ENCODE measurements around the gene SERPINA5.

Gene SERPINA5

DNA sequence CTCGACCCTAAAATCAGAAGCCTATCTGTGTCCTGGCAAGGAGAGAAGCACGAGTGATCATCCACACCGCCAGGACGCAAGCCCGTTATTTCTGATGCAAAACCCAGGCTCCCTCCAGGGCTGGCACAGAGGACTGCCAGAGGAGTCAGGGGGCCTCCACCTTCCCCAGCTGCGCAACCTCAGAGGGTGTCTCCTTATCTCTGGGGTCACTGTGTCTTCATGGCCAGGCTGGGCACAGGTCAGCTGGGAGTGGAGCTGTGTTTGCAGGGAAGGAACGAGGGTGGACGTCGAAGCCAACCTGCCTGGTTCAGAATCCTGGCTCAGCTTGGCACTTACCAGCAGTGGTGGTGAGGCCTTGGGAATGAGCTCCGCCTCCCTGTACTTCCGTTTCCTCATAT lies 18.9 kb downstream of the SERPINA5 start:
- H3K36me3 ChIP-seq (ENCODE audit: control insufficient read depth in 2 of 2, insufficient read depth in 1 of 2, low read length in 2 of 2) = no peaks in the 10 kb centered on the region
- no peaks in the 10 kb centered on the region; the same call in 1 of the 2 replicates for H3K4me1 ChIP-seq (ENCODE audit: control insufficient read depth, insufficient read depth, low read length)
- H3K4me3 ChIP-seq (ENCODE audit: low read depth, low read length) = no peak overlapping the region
- ChIA-PET CTCF (interaction anchor here (0.6 kb wide), 1 partner anchor 75 kb away, joined by 6 read pairs; no protein-coding TSS in a partner anchor), POLR2A (no interaction called here)
- TF ChIP-seq ZNF830 (tag by site-specific recombination; IDR thresholded peaks at IDR 0.05; ENCODE audit: low read depth) (no peak), ZNF211 (tag by site-specific recombination; IDR thresholded peaks at IDR 0.05; ENCODE audit: low read depth) (no peak), ZNF18 (tag by site-specific recombination; IDR thresholded peaks at IDR 0.05) (no peak), ZNF140 (tag by site-specific recombination; IDR thresholded peaks at IDR 0.05) (no peak), BCL11B (tag by site-specific recombination; IDR thresholded peaks at IDR 0.05; ENCODE audit: low read depth) (no peak)
- H3K9me3 ChIP-seq (ENCODE audit: control insufficient read depth, insufficient read depth, low read depth, low read length) = no peaks in the 10 kb centered on the region
- no peak overlapping the region for H3K27ac ChIP-seq (ENCODE audit: extremely low read depth, low read depth, low read length)

- Histone ChIP-seq H3K4me3 (ENCODE audit: low read depth, low read length) (no peak overlapping the region), H3K27ac (ENCODE audit: extremely low read depth, low read depth, low read length) (no peak overlapping the region), H3K9me3 (ENCODE audit: control insufficient read depth, insufficient read depth, low read depth, low read length) (no peaks in the 10 kb centered on the region), H3K4me1 (ENCODE audit: control insufficient read depth, insufficient read depth, low read length) (no peaks in the 10 kb centered on the region; the same call in 1 of the 2 replicates), H3K36me3 (ENCODE audit: control insufficient read depth in 2 of 2, insufficient read depth in 1 of 2, low read length in 2 of 2) (no peaks in the 10 kb centered on the region)
- no peak for TF ChIP-seq ZSCAN5A (tag by site-specific recombination; IDR thresholded peaks at IDR 0.05)
- TF ChIP-seq ZNF311 (tag by site-specific recombination; IDR thresholded peaks at IDR 0.05; ENCODE audit: borderline replicate concordance) = no peak
- TF ChIP-seq ZSCAN16 (tag by site-specific recombination; IDR thresholded peaks at IDR 0.05) = no peak
- TF ChIP-seq ZSCAN4 (tag by site-specific recombination; IDR thresholded peaks at IDR 0.05) = no peak
- no peak for TF ChIP-seq ZBTB26 (tag by site-specific recombination; optimal IDR thresholded peaks at IDR 0.05)
- TF ChIP-seq ZNF510 (tag by site-specific recombination; IDR thresholded peaks at IDR 0.05; ENCODE audit: insufficient replicate concordance) = no peak
- no peak for TF ChIP-seq GLI4 (tag by site-specific recombination; IDR thresholded peaks at IDR 0.05)
- no peak for TF ChIP-seq ZNF239 (tag by site-specific recombination; IDR thresholded peaks at IDR 0.05)
- CTCF ChIA-PET = no interaction called here
- POLR2A ChIA-PET = no interaction called here
Observed at GRCh38 chr14:94601884-94602391, 20.7 kb downstream of the SERPINA5 start.

- Histone ChIP-seq H3K4me3 (ENCODE audit: low read depth, low read length) (no peak overlapping the region), H3K27ac (ENCODE audit: extremely low read depth, low read depth, low read length) (no peak overlapping the region), H3K9me3 (ENCODE audit: control insufficient read depth, insufficient read depth, low read depth, low read length) (no peaks in the 10 kb centered on the region), H3K36me3 (ENCODE audit: control insufficient read depth in 2 of 2, insufficient read depth in 1 of 2, low read length in 2 of 2) (no peaks in the 10 kb centered on the region), H3K4me1 (ENCODE audit: control insufficient read depth, insufficient read depth, low read length) (no peaks in the 10 kb centered on the region; the same call in 1 of the 2 replicates)
- no peak for TF ChIP-seq ZNF223 (tag by site-specific recombination; IDR thresholded peaks at IDR 0.05)
- no peak for TF ChIP-seq EGR2 (tag by site-specific recombination; IDR thresholded peaks at IDR 0.05; ENCODE audit: low read depth)
- TF ChIP-seq, protein P1, sequence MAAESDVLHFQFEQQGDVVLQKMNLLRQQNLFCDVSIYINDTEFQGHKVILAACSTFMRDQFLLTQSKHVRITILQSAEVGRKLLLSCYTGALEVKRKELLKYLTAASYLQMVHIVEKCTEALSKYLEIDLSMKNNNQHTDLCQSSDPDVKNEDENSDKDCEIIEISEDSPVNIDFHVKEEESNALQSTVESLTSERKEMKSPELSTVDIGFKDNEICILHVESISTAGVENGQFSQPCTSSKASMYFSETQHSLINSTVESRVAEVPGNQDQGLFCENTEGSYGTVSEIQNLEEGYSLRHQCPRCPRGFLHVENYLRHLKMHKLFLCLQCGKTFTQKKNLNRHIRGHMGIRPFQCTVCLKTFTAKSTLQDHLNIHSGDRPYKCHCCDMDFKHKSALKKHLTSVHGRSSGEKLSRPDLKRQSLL (tag by site-specific recombination; IDR thresholded peaks at IDR 0.05) = no peak
- no peak for TF ChIP-seq ZNF510 (tag by site-specific recombination; IDR thresholded peaks at IDR 0.05; ENCODE audit: insufficient replicate concordance)
- TF ChIP-seq OSR2 (tag by site-specific recombination; IDR thresholded peaks at IDR 0.05) = no peak
- TF ChIP-seq BCL11B (tag by site-specific recombination; IDR thresholded peaks at IDR 0.05; ENCODE audit: low read depth) = no peak
- TF ChIP-seq ZNF10 (tag by site-specific recombination; IDR thresholded peaks at IDR 0.05) = no peak
- no peak for TF ChIP-seq ZNF202 (tag by site-specific recombination; IDR thresholded peaks at IDR 0.05; ENCODE audit: borderline replicate concordance)
- POLR2A ChIA-PET = no interaction called here
- CTCF ChIA-PET = no interaction called here
Observed at GRCh38 chr14:94602722-94603121, 21.5 kb downstream of the SERPINA5 start.

All from HEK293 (cell line).